DLD1 (cell line): ENCODE data around the gene CD2.

Source experiments
- in situ Hi-C: cut with HindIII; loops from 2 replicates; pipeline ENCODE4 v1.10.0; 2017; ENCODE audit warnings: low sequenced_read_pairs

Gene CD2, protein sequence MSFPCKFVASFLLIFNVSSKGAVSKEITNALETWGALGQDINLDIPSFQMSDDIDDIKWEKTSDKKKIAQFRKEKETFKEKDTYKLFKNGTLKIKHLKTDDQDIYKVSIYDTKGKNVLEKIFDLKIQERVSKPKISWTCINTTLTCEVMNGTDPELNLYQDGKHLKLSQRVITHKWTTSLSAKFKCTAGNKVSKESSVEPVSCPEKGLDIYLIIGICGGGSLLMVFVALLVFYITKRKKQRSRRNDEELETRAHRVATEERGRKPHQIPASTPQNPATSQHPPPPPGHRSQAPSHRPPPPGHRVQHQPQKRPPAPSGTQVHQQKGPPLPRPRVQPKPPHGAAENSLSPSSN

DNA sequence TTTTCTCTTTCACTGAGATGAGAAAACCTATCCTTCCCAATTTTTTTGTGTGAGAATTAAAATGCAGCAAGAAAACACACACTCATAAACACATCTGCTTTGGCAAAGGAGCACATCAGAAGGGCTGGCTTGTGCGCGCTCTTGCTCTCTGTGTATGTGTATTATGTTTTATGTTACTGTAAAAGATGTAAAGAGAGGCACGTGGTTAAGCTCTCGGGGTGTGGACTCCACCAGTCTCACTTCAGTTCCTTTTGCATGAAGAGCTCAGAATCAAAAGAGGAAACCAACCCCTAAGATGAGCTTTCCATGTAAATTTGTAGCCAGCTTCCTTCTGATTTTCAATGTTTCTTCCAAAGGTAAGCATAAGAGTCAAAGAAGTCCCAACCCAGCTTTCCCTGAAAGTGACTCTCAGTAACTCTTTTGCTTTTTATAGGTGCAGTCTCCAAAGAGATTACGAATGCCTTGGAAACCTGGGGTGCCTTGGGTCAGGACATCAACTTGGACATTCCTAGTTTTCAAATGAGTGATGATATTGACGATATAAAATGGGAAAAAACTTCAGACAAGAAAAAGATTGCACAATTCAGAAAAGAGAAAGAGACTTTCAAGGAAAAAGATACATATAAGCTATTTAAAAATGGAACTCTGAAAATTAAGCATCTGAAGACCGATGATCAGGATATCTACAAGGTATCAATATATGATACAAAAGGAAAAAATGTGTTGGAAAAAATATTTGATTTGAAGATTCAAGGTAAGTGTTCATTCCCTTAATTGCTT, at the start of gene CD2:
CD2 (plus strand) TSS at position 233 of the 780 bp plus-strand sequence; CDS start at position 296, 63 bp downstream.
- in situ Hi-C loops = no loop called here

DNA sequence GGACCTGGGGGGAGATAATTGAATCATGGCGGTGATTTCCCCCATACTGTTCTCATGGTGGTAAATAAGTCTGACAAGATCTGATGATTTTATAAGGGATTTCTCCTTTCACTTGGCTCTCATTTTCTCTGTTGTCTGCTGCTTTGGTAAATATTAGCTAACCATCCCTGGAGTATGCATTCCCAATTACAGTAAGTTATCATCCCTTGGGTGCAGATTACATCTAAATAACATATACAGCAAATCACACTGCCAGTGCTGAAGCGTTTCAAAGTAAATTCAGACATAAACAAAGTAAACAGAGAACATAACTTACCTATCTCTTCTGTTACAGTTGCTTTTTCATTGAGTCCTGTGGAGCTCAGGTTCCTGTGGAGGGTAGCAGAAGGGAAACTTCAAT, 48.1 kb upstream of the CD2 start:
- in situ Hi-C loops = no loop called here

DNA sequence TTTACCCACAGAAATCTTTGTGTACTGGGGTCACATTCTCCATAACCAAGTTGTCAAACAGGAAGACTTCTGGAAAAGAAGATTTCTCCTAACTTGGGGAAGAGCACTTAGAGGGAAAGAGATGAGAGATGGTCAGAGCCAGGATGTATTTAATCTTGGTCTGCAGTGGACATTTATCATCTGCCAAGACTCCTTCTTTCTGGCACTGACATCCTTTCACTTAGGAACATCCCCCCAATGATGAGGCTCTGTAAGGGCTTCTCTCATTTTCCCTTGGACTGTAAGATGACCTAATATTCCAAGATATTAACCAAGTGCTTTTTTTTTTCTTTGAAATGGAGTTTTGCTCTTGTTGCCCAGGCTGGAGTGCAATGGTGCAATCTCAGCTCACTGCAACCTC, 47.4 kb upstream of the CD2 start:
- in situ Hi-C loops = no loop called here

DNA sequence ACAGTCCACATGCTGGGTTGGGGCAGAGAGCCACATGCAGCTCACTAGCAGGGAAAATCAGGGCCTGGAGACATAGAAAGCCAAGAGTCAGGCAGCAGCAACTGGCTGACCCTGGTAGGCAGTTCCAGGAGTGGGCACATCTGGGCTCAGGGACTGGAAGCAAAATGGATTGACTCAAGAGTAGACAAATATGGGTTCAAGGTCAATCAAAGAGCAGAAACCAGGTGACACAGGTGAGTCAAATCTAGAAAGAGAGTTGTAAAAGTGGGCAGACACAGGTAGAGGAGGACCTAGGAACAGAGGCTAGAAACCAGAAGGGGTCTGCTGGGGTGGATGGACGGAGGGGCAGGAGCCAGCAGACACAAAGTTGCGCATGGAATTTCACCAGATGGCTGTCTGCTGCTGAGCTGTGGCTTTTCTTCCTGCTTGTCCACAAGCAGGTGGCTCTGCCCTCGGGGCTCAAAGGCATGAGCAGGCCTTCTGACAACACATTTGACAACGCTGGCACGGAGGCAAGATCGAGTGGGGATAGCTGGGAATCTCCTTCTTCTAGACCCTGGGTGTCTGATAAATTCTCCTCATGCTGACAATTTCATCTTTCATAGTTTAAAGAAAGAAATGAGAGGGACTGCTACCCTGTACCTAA, 45.9 kb upstream of the CD2 start:
- in situ Hi-C loops = no loop called here

DNA sequence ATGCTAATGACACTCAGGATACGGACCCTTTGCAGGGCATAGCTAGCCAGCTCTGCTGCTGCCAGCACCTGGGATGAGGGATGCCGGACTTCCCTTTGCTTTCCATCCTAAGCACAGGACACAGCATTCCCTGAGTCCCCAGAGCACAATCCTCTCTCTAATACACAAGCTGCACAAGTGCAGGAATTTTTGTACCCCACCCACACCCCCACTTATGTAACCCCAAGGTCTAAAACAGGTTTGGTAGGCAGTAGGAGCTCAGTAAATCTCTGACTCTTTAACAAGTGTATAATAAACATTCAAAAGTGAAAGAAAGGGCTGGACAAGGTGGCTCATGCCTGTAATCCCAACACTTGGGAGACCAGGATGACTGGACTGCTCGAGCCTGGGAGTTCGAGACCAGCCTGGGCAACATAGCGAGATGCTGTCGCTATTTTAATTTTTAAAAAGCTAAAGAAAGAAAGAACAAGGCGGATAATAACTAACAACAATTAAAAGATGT, 44.5 kb upstream of the CD2 start:
- in situ Hi-C loops = no loop called here

DNA sequence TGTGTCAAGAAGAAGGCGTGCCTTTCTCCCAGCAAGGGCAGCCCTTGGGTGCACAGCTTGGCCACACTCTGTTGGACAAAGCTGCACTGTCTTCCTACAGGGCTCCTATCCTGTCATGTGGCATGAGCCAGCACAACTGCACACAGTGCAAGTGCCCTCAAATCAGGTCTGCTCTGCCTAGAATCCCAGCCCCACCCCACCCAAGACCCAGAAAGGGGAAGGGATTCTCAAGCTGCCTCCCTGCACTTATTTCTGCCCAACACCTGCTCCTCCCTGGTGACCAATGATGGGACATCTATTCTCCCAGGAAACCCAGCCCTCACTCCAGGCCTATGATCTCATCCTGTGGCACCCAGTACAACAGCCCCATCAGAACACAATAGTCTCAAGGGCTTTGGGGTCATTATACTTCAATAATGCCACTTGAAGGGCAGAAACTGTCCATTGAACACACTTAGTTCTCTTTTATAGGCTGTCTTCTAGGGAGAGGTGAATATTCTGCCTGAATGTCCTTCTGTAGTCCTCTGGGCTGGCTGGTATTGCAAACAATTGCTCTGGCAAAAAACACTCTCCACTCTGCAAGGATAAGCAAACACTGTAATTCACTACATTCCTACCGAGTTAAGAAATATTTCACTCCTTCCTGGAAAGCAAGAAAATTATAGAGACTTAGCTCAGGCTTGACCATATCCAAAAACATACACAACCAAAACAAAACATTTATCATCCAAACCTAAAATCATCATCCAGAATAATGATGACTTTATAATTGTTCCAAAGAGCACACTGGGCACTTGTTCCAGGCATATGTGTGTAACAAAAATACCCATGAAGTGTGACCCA, 43.6 kb upstream of the CD2 start:
- in situ Hi-C loops = no loop called here

DNA sequence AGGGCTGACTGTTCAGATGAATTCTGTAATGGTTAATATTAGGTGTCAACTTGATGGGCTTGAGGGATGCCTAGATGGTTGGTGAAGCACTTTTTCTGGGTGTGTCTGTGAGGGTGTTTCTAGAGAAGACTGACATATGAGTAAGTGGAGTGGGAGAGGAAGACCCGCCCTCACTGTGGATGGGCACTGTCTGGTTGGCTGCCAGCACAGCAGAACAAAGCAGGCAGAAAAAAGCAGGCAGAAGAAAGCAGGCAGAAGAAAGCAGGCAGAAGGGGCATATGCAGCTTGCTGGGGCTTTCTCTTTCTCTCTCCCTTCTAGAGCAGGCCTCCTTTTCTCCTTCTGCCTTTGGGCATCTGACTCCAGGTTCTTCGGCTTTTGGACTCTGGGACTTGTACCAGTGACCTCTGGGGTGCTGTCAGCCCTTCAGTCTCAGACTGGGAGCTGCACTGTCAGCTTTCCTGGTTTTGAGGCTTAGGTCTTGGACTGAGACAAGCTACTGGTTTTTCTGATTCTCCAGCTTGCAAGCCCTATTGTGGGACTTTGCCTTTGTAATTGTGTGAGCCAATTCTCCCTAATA, 42.9 kb upstream of the CD2 start:
- in situ Hi-C loops = no loop called here

DNA sequence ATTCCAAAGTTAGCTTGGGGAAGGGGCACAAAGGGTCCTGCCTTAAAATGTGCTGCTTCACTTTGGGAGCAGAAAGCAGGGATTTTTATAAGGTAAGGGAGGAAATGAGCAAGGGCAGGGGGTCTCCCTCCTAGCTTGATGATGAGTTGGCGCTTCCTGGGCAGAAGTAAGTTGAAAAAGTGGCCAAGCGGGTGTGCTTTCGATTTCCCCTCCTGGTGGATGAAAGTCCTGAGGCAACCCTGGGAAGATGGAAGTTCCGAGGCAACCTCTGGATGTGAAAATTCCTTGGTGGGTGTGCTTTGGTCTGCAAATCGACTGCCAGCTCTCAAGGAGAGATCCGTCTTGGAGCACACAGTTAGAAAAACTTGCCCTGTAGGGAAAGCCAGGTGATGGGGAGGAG, 41.7 kb upstream of the CD2 start:
- in situ Hi-C loops = no loop called here

DNA sequence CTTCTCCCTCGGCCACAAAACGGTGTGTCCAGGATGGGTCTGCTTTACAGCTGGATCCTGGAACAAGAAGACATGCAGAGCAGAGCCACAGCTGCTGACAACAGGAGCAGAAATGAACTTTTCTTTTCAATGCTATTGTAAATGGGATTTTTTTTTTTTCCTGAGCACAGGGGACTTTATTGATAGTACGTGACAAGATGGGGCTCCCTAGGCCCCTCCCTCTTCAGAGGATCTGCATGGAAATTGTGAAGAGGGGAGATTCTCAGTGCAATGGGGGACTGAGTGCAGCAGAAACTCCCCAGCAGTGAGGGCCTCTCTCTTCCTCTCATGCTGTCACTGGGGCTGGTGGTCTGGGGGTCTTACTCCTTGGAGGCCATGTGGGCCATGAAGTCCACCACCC, 40.8 kb upstream of the CD2 start:
- in situ Hi-C loops = no loop called here

DNA sequence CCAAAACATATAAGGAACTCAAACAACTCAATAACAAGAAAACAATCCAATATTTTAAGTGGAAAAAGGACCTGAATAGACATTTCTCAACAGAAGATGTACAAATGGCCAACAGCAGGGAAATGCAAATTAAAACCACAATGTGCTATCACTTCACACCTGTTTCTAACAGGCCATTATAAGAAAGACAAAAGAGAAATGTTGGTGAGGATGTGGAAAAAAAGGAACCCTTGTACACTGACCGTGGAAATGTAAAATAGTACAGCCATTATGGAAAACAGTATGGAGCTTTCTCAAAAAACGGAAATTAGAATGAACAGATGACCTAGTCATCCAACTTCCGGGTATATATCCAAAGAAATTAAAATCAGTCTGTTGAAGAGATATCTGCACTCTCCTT, 37.8 kb upstream of the CD2 start:
- in situ Hi-C loops = no loop called here

DNA sequence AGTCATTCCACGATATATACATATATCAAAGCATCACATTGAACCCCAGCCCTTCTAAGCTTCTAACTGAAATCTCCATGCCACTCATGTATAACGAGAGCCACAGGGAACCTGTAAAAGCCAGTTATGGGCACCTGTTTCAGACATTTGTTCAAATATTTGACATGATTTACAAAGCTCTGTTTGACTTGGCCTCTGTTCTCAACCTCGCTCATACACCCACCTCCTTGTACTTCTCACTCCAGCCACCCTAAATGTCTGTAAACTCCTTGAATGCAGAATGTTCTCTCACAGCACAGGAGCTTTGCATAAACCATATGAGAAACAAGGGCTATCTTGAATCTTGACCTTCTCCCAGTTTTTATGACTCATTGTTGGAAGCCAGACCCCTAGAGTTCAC, 36.9 kb upstream of the CD2 start:
- in situ Hi-C loops = no loop called here

DNA sequence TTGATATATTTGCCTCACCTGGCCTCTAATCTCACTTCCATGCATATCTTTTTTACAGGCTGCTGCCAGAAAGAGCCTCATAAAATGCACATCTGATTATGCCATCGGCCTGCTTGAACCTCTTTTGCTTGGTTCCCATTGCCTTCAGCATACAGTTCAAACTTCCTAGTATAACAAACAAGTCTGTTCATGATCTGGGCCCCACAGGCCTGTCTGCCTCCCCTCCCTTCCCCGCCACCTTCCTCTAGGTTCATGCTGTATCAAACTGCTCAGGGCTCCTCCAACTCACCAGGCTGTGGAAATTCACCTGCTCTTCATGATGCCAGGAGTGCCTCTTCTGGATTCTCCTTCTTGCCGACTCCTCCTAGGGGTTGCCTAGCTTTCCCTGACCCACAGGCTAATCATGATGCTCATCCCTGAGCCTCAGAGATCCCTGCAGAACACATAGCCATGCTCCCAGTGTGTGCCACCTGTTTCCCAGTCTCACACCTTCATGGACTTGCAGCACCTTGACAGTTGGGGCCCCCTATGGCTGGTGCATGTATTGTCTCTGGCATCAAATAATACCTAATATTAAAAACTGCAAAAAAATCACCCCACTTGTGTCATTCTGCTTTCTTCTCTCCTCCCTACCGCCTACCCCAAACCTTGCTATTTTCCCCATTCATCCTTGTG, 33.7 kb upstream of the CD2 start:
- in situ Hi-C loops = no loop called here

DNA sequence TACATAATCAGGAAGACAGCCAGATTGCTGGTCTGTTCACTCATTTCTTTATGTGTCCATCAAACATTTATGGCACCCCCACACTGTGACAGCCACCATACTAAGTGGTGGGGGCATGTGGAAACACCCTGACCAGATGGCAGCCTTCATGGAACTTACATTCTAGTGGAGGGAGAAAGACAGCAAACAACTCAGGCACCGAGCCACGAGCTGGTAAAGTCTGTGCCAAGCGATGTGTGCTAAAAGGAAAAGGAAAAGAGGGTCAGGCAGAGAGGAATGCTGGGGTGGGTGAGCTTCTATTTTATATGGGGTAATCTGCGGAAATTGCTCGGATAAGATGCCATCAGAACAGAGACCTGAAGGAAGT, 33.2 kb upstream of the CD2 start:
- in situ Hi-C loops = no loop called here

DNA sequence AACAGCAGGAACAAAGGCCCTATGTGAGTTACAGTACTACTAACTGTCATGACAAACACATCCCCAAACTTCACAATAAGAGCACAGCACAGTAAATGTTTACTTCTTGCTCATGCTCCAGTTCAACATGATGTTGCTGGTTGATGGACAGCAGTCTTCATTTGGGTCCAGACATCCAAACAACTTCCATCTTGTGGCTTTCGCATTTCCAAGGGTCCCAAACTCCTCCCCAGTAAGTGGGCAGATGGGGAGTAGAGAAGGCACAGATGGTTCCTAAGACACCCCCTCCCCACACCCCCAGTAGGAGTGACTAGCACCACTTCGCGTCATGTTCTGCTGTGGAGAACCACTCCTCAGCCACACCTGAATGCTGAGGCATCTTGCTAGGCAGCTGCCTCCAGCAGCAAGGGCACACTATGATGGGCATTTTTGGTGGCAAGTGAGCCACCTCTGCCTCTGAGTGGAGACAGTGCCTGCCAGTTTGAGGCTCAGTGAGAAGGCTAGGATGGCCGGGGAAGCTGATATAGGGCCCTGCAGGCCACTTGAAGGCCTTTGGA, 32.7 kb upstream of the CD2 start:
- in situ Hi-C loops = no loop called here

DNA sequence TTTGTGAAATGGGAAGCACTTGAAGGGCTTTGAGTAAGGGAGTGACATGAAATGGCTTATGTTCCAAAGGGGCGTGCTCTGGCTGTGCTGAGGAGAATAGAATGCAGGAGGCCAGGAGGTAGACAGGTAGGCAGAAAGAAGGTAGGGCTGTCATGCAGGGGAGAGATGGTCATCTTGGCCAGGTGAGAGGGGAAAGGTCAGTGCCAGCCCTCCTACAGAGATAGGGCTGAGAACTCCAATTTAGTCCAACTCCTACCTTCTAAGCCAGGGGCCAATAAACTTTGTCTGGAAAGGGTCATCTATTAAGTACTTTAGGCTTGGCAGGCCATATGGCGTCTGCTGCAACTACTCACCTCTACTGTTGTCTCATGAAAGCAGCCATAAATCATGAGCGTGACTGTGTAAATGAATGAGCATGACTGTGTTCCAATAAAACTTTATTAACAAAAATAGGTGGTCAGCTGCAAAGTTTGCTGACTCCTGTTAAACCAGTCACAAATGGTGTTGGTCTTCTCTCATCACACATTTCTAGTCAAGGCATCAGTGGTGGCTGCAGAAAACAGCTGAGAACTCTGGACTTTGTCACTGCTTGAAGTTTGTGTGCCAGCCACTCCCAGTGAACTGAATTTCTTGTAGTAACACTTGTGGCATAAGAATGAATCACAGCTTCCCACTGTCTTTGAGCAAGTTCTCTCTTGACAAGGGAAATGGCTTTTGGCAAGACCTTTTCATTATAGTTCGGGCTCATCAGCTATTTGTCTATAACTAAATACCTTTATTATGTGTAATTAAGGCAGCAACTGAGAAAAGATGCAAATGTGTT, 32.0 kb upstream of the CD2 start:
- in situ Hi-C loops = no loop called here

DNA sequence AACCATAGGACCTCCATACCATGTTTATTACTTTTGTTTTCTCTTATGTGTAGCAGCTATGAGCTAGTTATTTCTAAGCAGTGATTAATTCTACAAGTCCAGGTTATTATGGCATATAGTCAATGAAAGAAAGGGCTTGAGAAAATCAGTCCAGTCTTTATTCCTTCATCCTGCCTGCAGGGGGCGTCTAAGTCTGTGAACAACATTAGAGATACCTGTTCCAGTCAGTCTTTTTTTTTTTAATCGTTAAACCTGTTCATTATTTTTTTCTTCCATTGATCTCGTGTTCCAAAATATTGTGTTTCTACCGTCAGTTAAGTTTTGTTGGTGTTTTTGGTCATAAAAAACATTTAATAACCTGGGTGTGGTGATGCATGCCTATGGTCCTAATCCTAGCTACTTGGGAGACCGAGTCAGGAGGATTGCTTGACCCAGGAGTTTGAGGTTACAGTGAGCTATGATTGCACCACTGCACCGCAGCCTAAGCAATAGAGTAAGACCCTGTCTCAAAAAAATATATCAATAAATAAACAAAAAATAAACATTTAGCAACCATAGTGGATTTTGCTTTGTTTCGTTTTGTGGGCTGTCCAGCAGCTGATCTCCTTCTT, 29.4 kb upstream of the CD2 start:
- in situ Hi-C loops = loop anchor here (25.0 kb wide), 1 partner anchor 337 kb away; the partner anchor contains the start of gene TTF2

DNA sequence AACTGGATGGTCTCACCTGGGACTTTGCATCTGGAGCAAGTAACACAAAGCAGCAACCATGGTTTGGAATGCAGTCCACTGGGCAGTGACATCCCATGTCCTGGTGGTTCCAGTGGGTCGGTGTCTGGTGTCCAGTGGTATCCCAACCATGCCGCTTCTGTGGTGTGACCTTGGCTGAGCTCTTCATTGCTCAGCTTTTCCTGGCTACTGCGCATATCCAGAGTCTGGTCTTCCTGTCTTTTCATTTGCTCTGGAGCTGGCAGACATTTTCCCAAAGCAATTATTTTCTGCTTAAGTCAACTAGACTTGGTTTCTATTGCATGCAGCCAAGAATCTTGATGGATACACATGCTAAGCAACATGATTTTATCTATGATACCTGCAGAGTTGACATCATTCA, 28.4 kb upstream of the CD2 start:
- in situ Hi-C loops = loop anchor here (25.0 kb wide), 1 partner anchor 337 kb away; the partner anchor contains the start of gene TTF2
